HepG2 (cell line): ENCODE measurements around the gene C1QBP. TPM values are rescaled to one million over a fixed set of nuclear protein-coding genes. Genes with fewer than 3 reads are reported as not detected.

ENCODE experiments used
- ELF3 ChIP-seq: IDR thresholded peaks from 2 replicates; pipeline ENCODE4 v1.6.1; 2016; ENCODE audit warnings: missing genetic modification reagents, missing compliant biosample characterization
- HNRNPUL1 ChIP-seq: fragments of 200-400 bp; formaldehyde crosslinking; IDR thresholded peaks from 2 replicates; pipeline ENCODE4 v1.6.1; 2017; ENCODE audit warnings: low read depth, mild to moderate bottlenecking, low read length, moderate library complexity
- JARID2 ChIP-seq: sonication (generic); formaldehyde crosslinking; IDR thresholded peaks from 2 replicates; pipeline ENCODE4 v1.8.1; 2023; ENCODE audit warnings: missing genetic modification reagents, inconsistent platforms; ENCODE audit not compliant: insufficient replicate concordance
- MAF1 ChIP-seq: sonication (generic); formaldehyde crosslinking; IDR thresholded peaks from 2 replicates; pipeline ENCODE4 v1.5.0; 2020; ENCODE audit warnings: missing genetic modification reagents, borderline replicate concordance
- PPARG ChIP-seq: conservative IDR thresholded peaks from 2 replicates; pipeline ENCODE4 v1.6.1; 2016; ENCODE audit warnings: missing biosample characterization, missing genetic modification reagents
- RARA ChIP-seq: IDR thresholded peaks from 2 replicates; pipeline ENCODE4 v1.6.1; 2016; ENCODE audit warnings: missing genetic modification reagents, missing compliant biosample characterization
- SALL1 ChIP-seq: sonication (generic); formaldehyde crosslinking; IDR thresholded peaks from 2 replicates; pipeline ENCODE4 v1.8.0; 2022; ENCODE audit warnings: mild to moderate bottlenecking, missing genetic modification reagents
- ZNF629 ChIP-seq: sonication (generic); formaldehyde crosslinking; conservative IDR thresholded peaks from 2 replicates; pipeline ENCODE4 v1.5.0; 2020; ENCODE audit warnings: missing genetic modification reagents
- ZNF841 ChIP-seq: sonication (generic); formaldehyde crosslinking; IDR thresholded peaks from 2 replicates; pipeline ENCODE4 v1.8.1; 2023; ENCODE audit warnings: missing genetic modification reagents, borderline replicate concordance
- ZNF883 ChIP-seq: sonication (generic); formaldehyde crosslinking; IDR thresholded peaks from 2 replicates; pipeline ENCODE4 v1.5.1; 2020; ENCODE audit warnings: mild to moderate bottlenecking, missing genetic modification reagents; ENCODE audit errors: not compliant biosample characterization
- ZSCAN20 ChIP-seq: sonication (generic); formaldehyde crosslinking; IDR thresholded peaks from 2 replicates; pipeline ENCODE4 v1.4.0; 2020; ENCODE audit warnings: missing genetic modification reagents, mild to moderate bottlenecking, borderline replicate concordance
- polyA plus RNA-seq, 8 experiments: library from polyadenylated mRNA; depleted of rRNA in 3 of 8; stranded (reverse) in 7 of 8; unstranded in 1 of 8; fragments of >200 nt; fragmentation: Illumina TruSeq in 4 of 8; extraction: Trizol in 4 of 8; gene quantifications; 2 replicates each; pipeline versions ENCODE4 v1.2.1 to v1.2.3, GENCODE V29; 2011 to 2016; ENCODE audit warnings: low read depth in 4 of 8, missing spikeins in 1 of 8, mixed read lengths in 1 of 8; ENCODE audit not compliant: insufficient read depth in 1 of 8
- total RNA-seq, 5 experiments: library from RNA; depleted of rRNA; stranded (reverse); fragments of >200 nt; fragmentation: Illumina TruSeq; extraction: Trizol; gene quantifications; 2 replicates each; pipeline ENCODE4 v1.2.3, GENCODE V29; 2016; ENCODE audit warnings: low read depth in 1 of 5
- TF ChIP-seq, protein P1 (sequence below): sonication (generic); formaldehyde crosslinking; IDR thresholded peaks from 2 replicates; pipeline ENCODE4 v1.9.0; 2022; ENCODE audit warnings: missing genetic modification reagents, mild to moderate bottlenecking, borderline replicate concordance
- TF ChIP-seq, protein P2 (sequence below), 2 experiments: fragments of 450-650 bp in 1 of 2; sonication (generic) in 1 of 2; formaldehyde crosslinking; IDR thresholded peaks; 2 replicates each; pipeline versions ENCODE4 v1.5.0 to v1.8.0; 2020 to 2022; ENCODE audit warnings: mild to moderate bottlenecking in 1 of 2, missing genetic modification reagents in 1 of 2
- TF ChIP-seq, protein P3 (sequence below): sonication (generic); formaldehyde crosslinking; IDR thresholded peaks from 2 replicates; pipeline ENCODE4 v1.8.0; 2023; ENCODE audit warnings: mild to moderate bottlenecking, missing genetic modification reagents
- TF ChIP-seq, protein P4 (sequence below): sonication (generic); formaldehyde crosslinking; IDR thresholded peaks from 2 replicates; pipeline ENCODE4 v1.4.0; 2020; ENCODE audit warnings: missing genetic modification reagents
- TF ChIP-seq, protein P5 (sequence below): sonication (generic); formaldehyde crosslinking; IDR thresholded peaks from 2 replicates; pipeline ENCODE4 v1.5.0; 2020; ENCODE audit warnings: mild to moderate bottlenecking, low read depth, missing genetic modification reagents, borderline replicate concordance
- TF ChIP-seq, protein P6 (sequence below): sonication (generic); formaldehyde crosslinking; conservative IDR thresholded peaks from 2 replicates; pipeline ENCODE4 v1.5.0; 2020; ENCODE audit warnings: missing genetic modification reagents

Gene C1QBP
- total and polyA plus RNA-seq, 2 of the 13 experiments (the other 11 are each of a cell fraction or from before 2014, with no cell fraction given): 219 to 680 TPM

DNA sequence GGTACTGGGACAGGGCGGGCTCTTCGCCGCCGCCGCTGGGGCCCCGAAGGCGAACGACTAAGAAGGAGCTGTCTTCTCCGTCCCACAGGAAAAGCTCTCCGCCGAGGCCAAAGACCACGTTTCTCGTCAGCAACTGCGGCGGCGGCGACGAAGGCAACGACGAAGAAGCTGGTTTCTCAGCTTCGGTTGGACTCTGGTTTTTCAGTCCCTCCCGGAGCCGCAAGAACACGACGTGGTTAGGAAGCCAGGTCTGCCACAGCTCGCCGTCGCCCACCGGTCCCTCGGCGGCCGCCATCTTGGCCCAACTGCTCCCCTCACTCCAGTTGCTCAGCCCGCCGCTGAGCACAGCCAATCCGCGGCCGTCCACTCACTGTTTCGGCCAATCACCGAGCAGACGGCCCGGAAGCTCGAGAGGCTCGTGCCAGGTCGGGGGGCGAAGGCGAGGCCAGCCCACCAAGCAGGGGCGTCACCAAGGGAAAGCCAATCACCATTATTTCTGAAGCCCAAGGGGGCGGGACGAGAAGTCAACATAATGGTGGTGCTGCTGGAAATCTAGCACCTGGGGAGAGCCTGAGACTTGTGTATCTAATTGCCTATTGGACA, 19.5 kb downstream of the C1QBP start, which contains the start of gene NUP88 (continued):
- TF ChIP-seq ZNF883 (CRISPR knock-in tag) (peak; percentile 83), PPARG (CRISPR knock-in tag) (peak; percentile 49; the same call in 1 of the 2 replicates), ZNF629 (CRISPR knock-in tag) (no peak), JARID2 (CRISPR knock-in tag) (peak; percentile 29), ELF3 (CRISPR knock-in tag) (peak; percentile 68; the same call in 1 of the 2 replicates), MAF1 (no peak), ZNF841 (CRISPR knock-in tag) (no peak), ZSCAN20 (CRISPR knock-in tag) (no peak), SALL1 (peak; percentile 32; the same call in 1 of the 2 replicates), HNRNPUL1 (no peak), RARA (CRISPR knock-in tag) (no peak)
- TF ChIP-seq, protein P1, sequence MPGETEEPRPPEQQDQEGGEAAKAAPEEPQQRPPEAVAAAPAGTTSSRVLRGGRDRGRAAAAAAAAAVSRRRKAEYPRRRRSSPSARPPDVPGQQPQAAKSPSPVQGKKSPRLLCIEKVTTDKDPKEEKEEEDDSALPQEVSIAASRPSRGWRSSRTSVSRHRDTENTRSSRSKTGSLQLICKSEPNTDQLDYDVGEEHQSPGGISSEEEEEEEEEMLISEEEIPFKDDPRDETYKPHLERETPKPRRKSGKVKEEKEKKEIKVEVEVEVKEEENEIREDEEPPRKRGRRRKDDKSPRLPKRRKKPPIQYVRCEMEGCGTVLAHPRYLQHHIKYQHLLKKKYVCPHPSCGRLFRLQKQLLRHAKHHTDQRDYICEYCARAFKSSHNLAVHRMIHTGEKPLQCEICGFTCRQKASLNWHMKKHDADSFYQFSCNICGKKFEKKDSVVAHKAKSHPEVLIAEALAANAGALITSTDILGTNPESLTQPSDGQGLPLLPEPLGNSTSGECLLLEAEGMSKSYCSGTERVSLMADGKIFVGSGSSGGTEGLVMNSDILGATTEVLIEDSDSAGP (CRISPR knock-in tag): peak; percentile 62
- TF ChIP-seq, protein P2, sequence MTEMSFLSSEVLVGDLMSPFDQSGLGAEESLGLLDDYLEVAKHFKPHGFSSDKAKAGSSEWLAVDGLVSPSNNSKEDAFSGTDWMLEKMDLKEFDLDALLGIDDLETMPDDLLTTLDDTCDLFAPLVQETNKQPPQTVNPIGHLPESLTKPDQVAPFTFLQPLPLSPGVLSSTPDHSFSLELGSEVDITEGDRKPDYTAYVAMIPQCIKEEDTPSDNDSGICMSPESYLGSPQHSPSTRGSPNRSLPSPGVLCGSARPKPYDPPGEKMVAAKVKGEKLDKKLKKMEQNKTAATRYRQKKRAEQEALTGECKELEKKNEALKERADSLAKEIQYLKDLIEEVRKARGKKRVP (CRISPR knock-in tag; IDR thresholded peaks at IDR 0.05): peak in 1 of 2 experiments; percentile 78; a peak in 2 of 4 replicates
- TF ChIP-seq, protein P3, sequence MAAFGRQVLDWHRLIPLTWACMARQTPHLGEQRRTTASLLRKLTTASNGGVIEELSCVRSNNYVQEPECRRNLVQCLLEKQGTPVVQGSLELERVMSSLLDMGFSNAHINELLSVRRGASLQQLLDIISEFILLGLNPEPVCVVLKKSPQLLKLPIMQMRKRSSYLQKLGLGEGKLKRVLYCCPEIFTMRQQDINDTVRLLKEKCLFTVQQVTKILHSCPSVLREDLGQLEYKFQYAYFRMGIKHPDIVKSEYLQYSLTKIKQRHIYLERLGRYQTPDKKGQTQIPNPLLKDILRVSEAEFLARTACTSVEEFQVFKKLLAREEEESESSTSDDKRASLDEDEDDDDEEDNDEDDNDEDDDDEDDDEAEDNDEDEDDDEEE (CRISPR knock-in tag): peak; percentile 39; the same call in 1 of the 2 replicates
- TF ChIP-seq, protein P4, sequence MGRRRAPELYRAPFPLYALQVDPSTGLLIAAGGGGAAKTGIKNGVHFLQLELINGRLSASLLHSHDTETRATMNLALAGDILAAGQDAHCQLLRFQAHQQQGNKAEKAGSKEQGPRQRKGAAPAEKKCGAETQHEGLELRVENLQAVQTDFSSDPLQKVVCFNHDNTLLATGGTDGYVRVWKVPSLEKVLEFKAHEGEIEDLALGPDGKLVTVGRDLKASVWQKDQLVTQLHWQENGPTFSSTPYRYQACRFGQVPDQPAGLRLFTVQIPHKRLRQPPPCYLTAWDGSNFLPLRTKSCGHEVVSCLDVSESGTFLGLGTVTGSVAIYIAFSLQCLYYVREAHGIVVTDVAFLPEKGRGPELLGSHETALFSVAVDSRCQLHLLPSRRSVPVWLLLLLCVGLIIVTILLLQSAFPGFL (CRISPR knock-in tag): no peak
- TF ChIP-seq, protein P5, sequence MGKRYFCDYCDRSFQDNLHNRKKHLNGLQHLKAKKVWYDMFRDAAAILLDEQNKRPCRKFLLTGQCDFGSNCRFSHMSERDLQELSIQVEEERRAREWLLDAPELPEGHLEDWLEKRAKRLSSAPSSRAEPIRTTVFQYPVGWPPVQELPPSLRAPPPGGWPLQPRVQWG (CRISPR knock-in tag): no peak
- TF ChIP-seq, protein P6, sequence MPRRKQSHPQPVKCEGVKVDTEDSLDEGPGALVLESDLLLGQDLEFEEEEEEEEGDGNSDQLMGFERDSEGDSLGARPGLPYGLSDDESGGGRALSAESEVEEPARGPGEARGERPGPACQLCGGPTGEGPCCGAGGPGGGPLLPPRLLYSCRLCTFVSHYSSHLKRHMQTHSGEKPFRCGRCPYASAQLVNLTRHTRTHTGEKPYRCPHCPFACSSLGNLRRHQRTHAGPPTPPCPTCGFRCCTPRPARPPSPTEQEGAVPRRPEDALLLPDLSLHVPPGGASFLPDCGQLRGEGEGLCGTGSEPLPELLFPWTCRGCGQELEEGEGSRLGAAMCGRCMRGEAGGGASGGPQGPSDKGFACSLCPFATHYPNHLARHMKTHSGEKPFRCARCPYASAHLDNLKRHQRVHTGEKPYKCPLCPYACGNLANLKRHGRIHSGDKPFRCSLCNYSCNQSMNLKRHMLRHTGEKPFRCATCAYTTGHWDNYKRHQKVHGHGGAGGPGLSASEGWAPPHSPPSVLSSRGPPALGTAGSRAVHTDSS (CRISPR knock-in tag): no peak
